Measurements from ENCODE around the gene RPS13.
"Not testable (repeated sequence)": the region's sequence is repeated elsewhere in the genome, so short reads cannot be mapped to it uniquely, and the experiment has no call there.

The RPS13 gene

GRCh38 chr11:17075506-17075905 is 2.0 kb downstream of the RPS13 start:
- H3K27me3 ChIP-seq (ENCODE audit: control insufficient read depth, insufficient read depth, low read length), result no peaks in the 10 kb centered on the region
- H3K4me3 ChIP-seq (ENCODE audit: low read depth, low read length), result peak overlapping the region; percentile 22
- peaks cover 28% of the 10 kb centered on the region for H3K36me3 ChIP-seq (ENCODE audit: control insufficient read depth, insufficient read depth, low read length)
- H3K9me3 ChIP-seq (ENCODE audit: control insufficient read depth, insufficient read depth, low read length), result no peaks in the 10 kb centered on the region
- H3K9ac ChIP-seq (ENCODE audit: low read depth, low read length), result no peak overlapping the region
- H3K4me1 ChIP-seq (ENCODE audit: control insufficient read depth, insufficient read depth, low read length), result peaks cover 3% of the 10 kb centered on the region

GRCh38 chr11:17073370-17074027 is 4.0 kb downstream of the RPS13 start:
- H3K27me3 ChIP-seq (ENCODE audit: control insufficient read depth, insufficient read depth, low read length), result no peaks in the 10 kb centered on the region
- peaks cover 28% of the 10 kb centered on the region for H3K36me3 ChIP-seq (ENCODE audit: control insufficient read depth, insufficient read depth, low read length)
- no peaks in the 10 kb centered on the region for H3K9me3 ChIP-seq (ENCODE audit: control insufficient read depth, insufficient read depth, low read length)
- no peak overlapping the region for H3K4me3 ChIP-seq (ENCODE audit: low read depth, low read length)
- peaks cover 3% of the 10 kb centered on the region for H3K4me1 ChIP-seq (ENCODE audit: control insufficient read depth, insufficient read depth, low read length)
- H3K9ac ChIP-seq (ENCODE audit: low read depth, low read length), result no peak overlapping the region

GRCh38 chr11:17067417-17067816 is 10.1 kb downstream of the RPS13 start:
- H3K36me3 ChIP-seq (ENCODE audit: control insufficient read depth, insufficient read depth, low read length), result no peaks in the 10 kb centered on the region
- no peaks in the 10 kb centered on the region for H3K27me3 ChIP-seq (ENCODE audit: control insufficient read depth, insufficient read depth, low read length)
- no peaks in the 10 kb centered on the region for H3K9me3 ChIP-seq (ENCODE audit: control insufficient read depth, insufficient read depth, low read length)
- no peak overlapping the region for H3K9ac ChIP-seq (ENCODE audit: low read depth, low read length)
- H3K4me3 ChIP-seq (ENCODE audit: low read depth, low read length), result no peak overlapping the region
- no peaks in the 10 kb centered on the region for H3K4me1 ChIP-seq (ENCODE audit: control insufficient read depth, insufficient read depth, low read length)

- Histone ChIP-seq H3K9ac (ENCODE audit: low read depth, low read length) (no peak overlapping the region), H3K9me3 (ENCODE audit: control insufficient read depth, insufficient read depth, low read length) (no peaks in the 10 kb centered on the region), H3K27me3 (ENCODE audit: control insufficient read depth, insufficient read depth, low read length) (no peaks in the 10 kb centered on the region), H3K4me1 (ENCODE audit: control insufficient read depth, insufficient read depth, low read length) (no peaks in the 10 kb centered on the region), H3K36me3 (ENCODE audit: control insufficient read depth, insufficient read depth, low read length) (no peaks in the 10 kb centered on the region), H3K4me3 (ENCODE audit: low read depth, low read length) (no peak overlapping the region)
These were observed 10.8 kb downstream of the RPS13 start for GRCh38 chr11:17066691-17067090.

GRCh38 chr11:17063171-17064002 is 14.1 kb downstream of the RPS13 start:
- H3K4me3 ChIP-seq (ENCODE audit: low read depth, low read length), result no peak overlapping the region
- no peak overlapping the region for H3K9ac ChIP-seq (ENCODE audit: low read depth, low read length)
- no peaks in the 10 kb centered on the region for H3K27me3 ChIP-seq (ENCODE audit: control insufficient read depth, insufficient read depth, low read length)
- no peaks in the 10 kb centered on the region for H3K9me3 ChIP-seq (ENCODE audit: control insufficient read depth, insufficient read depth, low read length)
- H3K36me3 ChIP-seq (ENCODE audit: control insufficient read depth, insufficient read depth, low read length), result no peaks in the 10 kb centered on the region
- no peaks in the 10 kb centered on the region for H3K4me1 ChIP-seq (ENCODE audit: control insufficient read depth, insufficient read depth, low read length)

GRCh38 chr11:17051146-17051545 is 26.3 kb downstream of the RPS13 start:
- not testable (repeated sequence) for H3K36me3 ChIP-seq (ENCODE audit: control insufficient read depth, insufficient read depth, low read length); H3K4me3 ChIP-seq (ENCODE audit: low read depth, low read length); H3K4me1 ChIP-seq (ENCODE audit: control insufficient read depth, insufficient read depth, low read length); H3K9me3 ChIP-seq (ENCODE audit: control insufficient read depth, insufficient read depth, low read length); H3K9ac ChIP-seq (ENCODE audit: low read depth, low read length); H3K27me3 ChIP-seq (ENCODE audit: control insufficient read depth, insufficient read depth, low read length)

GRCh38 chr11:17048491-17048890 is 29.0 kb downstream of the RPS13 start:
- H3K4me3 ChIP-seq (ENCODE audit: low read depth, low read length); H3K9ac ChIP-seq (ENCODE audit: low read depth, low read length); H3K36me3 ChIP-seq (ENCODE audit: control insufficient read depth, insufficient read depth, low read length); H3K4me1 ChIP-seq (ENCODE audit: control insufficient read depth, insufficient read depth, low read length); H3K27me3 ChIP-seq (ENCODE audit: control insufficient read depth, insufficient read depth, low read length); H3K9me3 ChIP-seq (ENCODE audit: control insufficient read depth, insufficient read depth, low read length): not testable (repeated sequence)

GRCh38 chr11:17046690-17047089 is 30.8 kb downstream of the RPS13 start:
- Histone ChIP-seq H3K27me3 (ENCODE audit: control insufficient read depth, insufficient read depth, low read length) (no peaks in the 10 kb centered on the region), H3K9me3 (ENCODE audit: control insufficient read depth, insufficient read depth, low read length) (no peaks in the 10 kb centered on the region), H3K4me1 (ENCODE audit: control insufficient read depth, insufficient read depth, low read length) (no peaks in the 10 kb centered on the region), H3K9ac (ENCODE audit: low read depth, low read length) (no peak overlapping the region), H3K4me3 (ENCODE audit: low read depth, low read length) (no peak overlapping the region), H3K36me3 (ENCODE audit: control insufficient read depth, insufficient read depth, low read length) (no peaks in the 10 kb centered on the region)

GRCh38 chr11:17036666-17037658 is 40.5 kb downstream of the RPS13 start:
- Histone ChIP-seq H3K9me3 (ENCODE audit: control insufficient read depth, insufficient read depth, low read length) (no peaks in the 10 kb centered on the region), H3K4me1 (ENCODE audit: control insufficient read depth, insufficient read depth, low read length) (no peaks in the 10 kb centered on the region), H3K27me3 (ENCODE audit: control insufficient read depth, insufficient read depth, low read length) (no peaks in the 10 kb centered on the region), H3K9ac (ENCODE audit: low read depth, low read length) (no peak overlapping the region), H3K36me3 (ENCODE audit: control insufficient read depth, insufficient read depth, low read length) (no peaks in the 10 kb centered on the region), H3K4me3 (ENCODE audit: low read depth, low read length) (no peak overlapping the region)

- not testable (repeated sequence) for H3K4me1 ChIP-seq (ENCODE audit: control insufficient read depth, insufficient read depth, low read length); H3K9ac ChIP-seq (ENCODE audit: low read depth, low read length); H3K9me3 ChIP-seq (ENCODE audit: control insufficient read depth, insufficient read depth, low read length); H3K27me3 ChIP-seq (ENCODE audit: control insufficient read depth, insufficient read depth, low read length); H3K4me3 ChIP-seq (ENCODE audit: low read depth, low read length); H3K36me3 ChIP-seq (ENCODE audit: control insufficient read depth, insufficient read depth, low read length)
These were observed 43.4 kb downstream of the RPS13 start for GRCh38 chr11:17034027-17034426.

- Histone ChIP-seq H3K9me3 (ENCODE audit: control insufficient read depth, insufficient read depth, low read length) (no peaks in the 10 kb centered on the region), H3K4me1 (ENCODE audit: control insufficient read depth, insufficient read depth, low read length) (no peaks in the 10 kb centered on the region), H3K4me3 (ENCODE audit: low read depth, low read length) (no peak overlapping the region), H3K9ac (ENCODE audit: low read depth, low read length) (no peak overlapping the region), H3K27me3 (ENCODE audit: control insufficient read depth, insufficient read depth, low read length) (no peaks in the 10 kb centered on the region), H3K36me3 (ENCODE audit: control insufficient read depth, insufficient read depth, low read length) (no peaks in the 10 kb centered on the region)
These were observed 50.9 kb downstream of the RPS13 start for GRCh38 chr11:17026487-17027082.

All from iPS-15b (cell line).